HG02759 (cell line): ENCODE results near the gene RANBP9.

Experiments used
- ATAC-seq: cut with Tn5 transposase; IDR thresholded peaks from one replicate; pipeline ENCODE4 v1.9.1; 2021; ENCODE audit warnings: mild to moderate bottlenecking, moderate library complexity; ENCODE audit not compliant: unreplicated experiment

The RANBP9 gene

GRCh38 chr6:13679996-13680395 lies 31.6 kb downstream of the RANBP9 start:
- no peak for ATAC-seq

GRCh38 chr6:13678255-13678983 lies 33.2 kb downstream of the RANBP9 start:
- ATAC-seq: no peak

- ATAC-seq: no peak
Measured at GRCh38 chr6:13677878-13678254, 33.8 kb downstream of the RANBP9 start.

- ATAC-seq: no peak
Measured at GRCh38 chr6:13676551-13677156, 35.0 kb downstream of the RANBP9 start.

- ATAC-seq: no peak
Measured at GRCh38 chr6:13674533-13675190, 37.0 kb downstream of the RANBP9 start.

GRCh38 chr6:13673825-13674444 lies 37.7 kb downstream of the RANBP9 start:
- no peak for ATAC-seq

- no peak for ATAC-seq
Measured at GRCh38 chr6:13673368-13673767, 38.3 kb downstream of the RANBP9 start.

GRCh38 chr6:13672904-13673303 lies 38.7 kb downstream of the RANBP9 start:
- ATAC-seq: no peak

GRCh38 chr6:13671548-13672127 lies 40.0 kb downstream of the RANBP9 start:
- no peak for ATAC-seq

- ATAC-seq: no peak
Measured at GRCh38 chr6:13669476-13669875, 42.2 kb downstream of the RANBP9 start.

GRCh38 chr6:13668291-13668928 lies 43.2 kb downstream of the RANBP9 start:
- peak; percentile 44 for ATAC-seq

GRCh38 chr6:13667655-13668054 lies 44.0 kb downstream of the RANBP9 start:
- ATAC-seq: no peak

GRCh38 chr6:13666194-13667105 lies 45.2 kb downstream of the RANBP9 start:
- no peak for ATAC-seq

GRCh38 chr6:13664703-13665352 lies 46.8 kb downstream of the RANBP9 start:
- ATAC-seq: no peak

GRCh38 chr6:13663986-13664385 lies 47.6 kb downstream of the RANBP9 start:
- ATAC-seq: no peak

GRCh38 chr6:13662651-13663334 lies 48.8 kb downstream of the RANBP9 start:
- ATAC-seq: no peak

GRCh38 chr6:13661647-13662046 lies 50.0 kb downstream of the RANBP9 start:
- ATAC-seq: no peak

GRCh38 chr6:13660893-13661292 lies 50.7 kb downstream of the RANBP9 start:
- ATAC-seq: no peak

GRCh38 chr6:13660273-13660672 lies 51.4 kb downstream of the RANBP9 start:
- no peak for ATAC-seq
